Loucy (cell line): ENCODE data around the gene PDILT.

Experiments
- H2AFZ ChIP-seq: fragments of 200-600 bp; sonication (generic); 2 replicates; pipeline ENCODE4 v1.6.0; 2016; ENCODE audit warnings: antibody characterized with exemption, mild to moderate bottlenecking, low read length, moderate library complexity
- H3F3A ChIP-seq: fragments of 200-600 bp; 2 replicates; pipeline ENCODE4 v1.6.0; 2016; ENCODE audit warnings: antibody characterized with exemption, low read depth, mild to moderate bottlenecking
- H3K27me3 ChIP-seq: fragments of 200-600 bp; sonication (generic); 2 replicates; pipeline ENCODE4 v1.6.1; 2014; ENCODE audit warnings: low read length, mild to moderate bottlenecking; ENCODE audit not compliant: insufficient read depth, poor library complexity, severe bottlenecking
- H3K36me3 ChIP-seq: fragments of 200-600 bp; sonication (generic); 2 replicates; pipeline ENCODE4 v1.6.1; 2016; ENCODE audit warnings: low read length; ENCODE audit not compliant: insufficient read depth
- H3K4me1 ChIP-seq: fragments of 200-600 bp; sonication (generic); 2 replicates; pipeline ENCODE4 v1.5.1; 2014; ENCODE audit warnings: low read length, mild to moderate bottlenecking; ENCODE audit not compliant: insufficient read depth, poor library complexity, severe bottlenecking
- H3K4me2 ChIP-seq: fragments of 200-600 bp; sonication (generic); 2 replicates; pipeline ENCODE4 v1.6.0; 2014; ENCODE audit warnings: antibody characterized with exemption, low read length, low read depth, mild to moderate bottlenecking; ENCODE audit not compliant: poor library complexity, severe bottlenecking
- H3K4me3 ChIP-seq: fragments of 200-600 bp; sonication (generic); 2 replicates; pipeline ENCODE4 v1.5.1; 2014; ENCODE audit warnings: low read length, mild to moderate bottlenecking, mixed read lengths; ENCODE audit not compliant: poor library complexity, severe bottlenecking
- H3K79me2 ChIP-seq: fragments of 200-600 bp; sonication (generic); 2 replicates; pipeline ENCODE4 v1.6.1; 2014; ENCODE audit warnings: low read length; ENCODE audit not compliant: insufficient read depth
- H3K9ac ChIP-seq: fragments of 200-600 bp; sonication (generic); 2 replicates; pipeline ENCODE4 v1.6.0; 2014; ENCODE audit warnings: mild to moderate bottlenecking, low read depth, low read length, moderate library complexity; ENCODE audit not compliant: poor library complexity, severe bottlenecking
- H3K9me2 ChIP-seq: fragments of 200-600 bp; sonication (generic); replicated peaks from 2 replicates; pipeline ENCODE4 v1.6.1; 2016; ENCODE audit warnings: low read depth, low read length, mixed read lengths
- H3K9me3 ChIP-seq: fragments of 200-600 bp; sonication (generic); 2 replicates; pipeline ENCODE4 v1.6.1; 2014; ENCODE audit warnings: mild to moderate bottlenecking, antibody characterized with exemption, low read length, low read depth; ENCODE audit not compliant: insufficient read depth
- H4K20me1 ChIP-seq: fragments of 200-600 bp; sonication (generic); 2 replicates; pipeline ENCODE4 v1.6.0; 2014; ENCODE audit warnings: antibody characterized with exemption, low read length, mild to moderate bottlenecking; ENCODE audit not compliant: insufficient read depth, poor library complexity, severe bottlenecking
- EZH2phosphoT487 ChIP-seq: fragments of 200-600 bp; IDR thresholded peaks from 2 replicates; pipeline ENCODE4 v1.6.1; 2018; ENCODE audit warnings: antibody characterized with exemption, mild to moderate bottlenecking, moderate library complexity, borderline replicate concordance
- TF ChIP-seq, protein P1 (sequence below): fragments of 200-600 bp; sonication (generic); conservative IDR thresholded peaks from 2 replicates; pipeline ENCODE4 v1.5.1; 2014; ENCODE audit warnings: mild to moderate bottlenecking, antibody characterized with exemption, low read length

The PDILT gene

GRCh38 chr16:20363191-20363590, 41.3 kb downstream of the PDILT start:
- Histone ChIP-seq H3F3A (no peaks in the 10 kb centered on the region), H2AFZ (no peak overlapping the region), H3K4me3 (no peak overlapping the region), H3K4me1 (no peaks in the 10 kb centered on the region), H3K9ac (no peak overlapping the region), H3K27me3 (no peaks in the 10 kb centered on the region), H3K36me3 (no peaks in the 10 kb centered on the region), H3K9me2 (no peaks in the 10 kb centered on the region), H3K79me2 (no peaks in the 10 kb centered on the region), H3K4me2 (no peak overlapping the region), H4K20me1 (no peaks in the 10 kb centered on the region), H3K9me3 (0 out of 2 replicates have a peak, but pooled peaks cover 9% of the 10 kb centered on the region)
- no peak for TF ChIP-seq EZH2phosphoT487
- TF ChIP-seq, protein P1, sequence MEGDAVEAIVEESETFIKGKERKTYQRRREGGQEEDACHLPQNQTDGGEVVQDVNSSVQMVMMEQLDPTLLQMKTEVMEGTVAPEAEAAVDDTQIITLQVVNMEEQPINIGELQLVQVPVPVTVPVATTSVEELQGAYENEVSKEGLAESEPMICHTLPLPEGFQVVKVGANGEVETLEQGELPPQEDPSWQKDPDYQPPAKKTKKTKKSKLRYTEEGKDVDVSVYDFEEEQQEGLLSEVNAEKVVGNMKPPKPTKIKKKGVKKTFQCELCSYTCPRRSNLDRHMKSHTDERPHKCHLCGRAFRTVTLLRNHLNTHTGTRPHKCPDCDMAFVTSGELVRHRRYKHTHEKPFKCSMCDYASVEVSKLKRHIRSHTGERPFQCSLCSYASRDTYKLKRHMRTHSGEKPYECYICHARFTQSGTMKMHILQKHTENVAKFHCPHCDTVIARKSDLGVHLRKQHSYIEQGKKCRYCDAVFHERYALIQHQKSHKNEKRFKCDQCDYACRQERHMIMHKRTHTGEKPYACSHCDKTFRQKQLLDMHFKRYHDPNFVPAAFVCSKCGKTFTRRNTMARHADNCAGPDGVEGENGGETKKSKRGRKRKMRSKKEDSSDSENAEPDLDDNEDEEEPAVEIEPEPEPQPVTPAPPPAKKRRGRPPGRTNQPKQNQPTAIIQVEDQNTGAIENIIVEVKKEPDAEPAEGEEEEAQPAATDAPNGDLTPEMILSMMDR = no peak

GRCh38 chr16:20359997-20360396, 44.5 kb downstream of the PDILT start:
- H3K36me3 ChIP-seq = no peaks in the 10 kb centered on the region
- no peak overlapping the region for H3K9ac ChIP-seq
- H4K20me1 ChIP-seq = no peaks in the 10 kb centered on the region
- H3F3A ChIP-seq = no peaks in the 10 kb centered on the region
- H3K4me1 ChIP-seq = no peaks in the 10 kb centered on the region
- no peaks in the 10 kb centered on the region for H3K79me2 ChIP-seq
- no peak overlapping the region for H3K4me2 ChIP-seq
- no peaks in the 10 kb centered on the region for H3K27me3 ChIP-seq
- peaks cover 9% of the 10 kb centered on the region; the same call in 1 of the 2 replicates for H3K9me3 ChIP-seq
- H3K4me3 ChIP-seq = no peak overlapping the region
- no peak overlapping the region for H2AFZ ChIP-seq
- no peak for TF ChIP-seq EZH2phosphoT487
- TF ChIP-seq, protein P1 = peak; percentile 35; the same call in 1 of the 2 replicates
- no peaks in the 10 kb centered on the region for H3K9me2 ChIP-seq

DNA sequence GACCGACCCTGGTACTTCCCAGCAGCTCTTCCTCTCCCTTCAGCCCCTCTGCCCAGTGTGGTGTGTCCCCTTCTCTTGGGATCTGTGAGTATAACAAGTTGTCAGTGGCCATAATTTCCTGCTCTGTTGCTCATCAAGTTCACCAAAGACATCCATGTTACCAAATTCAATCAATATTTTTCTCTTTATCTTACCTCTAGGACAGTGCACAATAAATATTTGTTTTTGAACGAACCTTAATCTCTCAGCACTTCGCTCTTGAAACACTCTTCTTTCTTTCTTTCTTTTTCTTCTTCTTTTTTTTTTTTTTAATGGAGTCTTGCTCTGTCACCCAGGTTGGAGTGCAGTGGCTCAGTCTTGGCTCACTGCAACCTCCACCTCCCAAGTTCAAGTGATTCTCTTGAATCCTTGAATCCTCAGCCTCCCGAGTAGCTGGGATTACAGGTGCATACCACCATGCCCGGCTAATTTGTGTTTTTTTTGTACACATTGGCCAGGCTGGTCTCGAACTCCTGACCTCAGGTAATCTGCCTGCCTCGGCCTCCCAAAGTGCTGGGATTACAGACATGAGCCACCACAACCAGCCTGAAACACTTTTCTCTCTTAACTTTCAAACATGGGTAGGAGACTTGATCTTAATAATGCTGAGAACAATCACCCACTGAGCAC, 49.3 kb downstream of the PDILT start:
- Histone ChIP-seq H3K27me3 (no peaks in the 10 kb centered on the region), H3K4me2 (no peak overlapping the region), H3K9ac (no peak overlapping the region), H3K9me3 (peaks cover 9% of the 10 kb centered on the region; the same call in 1 of the 2 replicates), H3K9me2 (no peaks in the 10 kb centered on the region), H3K36me3 (no peaks in the 10 kb centered on the region), H4K20me1 (no peaks in the 10 kb centered on the region), H3K79me2 (no peaks in the 10 kb centered on the region), H3F3A (no peaks in the 10 kb centered on the region), H2AFZ (no peak overlapping the region), H3K4me3 (no peak overlapping the region), H3K4me1 (no peaks in the 10 kb centered on the region)
- TF ChIP-seq, protein P1 = no peak
- TF ChIP-seq EZH2phosphoT487 = no peak
